A549 (cell line): ENCODE data around the gene CDH18. TPM values are rescaled to one million over a fixed set of nuclear protein-coding genes. Genes with fewer than 3 reads are reported as not detected.

Experiments used
- ATAC-seq, 2 experiments: fragments of 200-7000 bp in 1 of 2; fragments of >200 bp in 1 of 2; cut with Nextera tagmentation in 1 of 2; cut with Tn5 transposase in 1 of 2; 3 replicates each; pipeline versions ENCODE4 v1.8.0 to v1.9.1; 2018 to 2020; ENCODE audit warnings: mild to moderate bottlenecking in 1 of 2, moderate library complexity in 1 of 2
- CTCF ChIA-PET: fragments of 300-600 bp; sonication (Branson Sonifier 250); formaldehyde crosslinking; extraction: SDS; loops from one replicate; lab custom pipeline; 2021; ENCODE audit warnings: antibody characterized with exemption, inconsistent platforms; lab: Yijun Ruan, JAX
- POLR2A ChIA-PET: fragments of 350-600 bp; formaldehyde crosslinking; extraction: SDS; loops from one replicate; lab custom pipeline; 2021; ENCODE audit warnings: antibody characterized with exemption, inconsistent platforms; lab: Yijun Ruan, JAX
- DNase-seq, 2 experiments: peaks; one replicate each; pipeline versions ENCODE4 v3.0.0 to v3.0.0-alpha.2; 2011 to 2016; ENCODE audit warnings: low read depth in 1 of 2, low spot score in 1 of 2
- FAIRE-seq: peaks from 2 replicates; lab custom pipeline; 2011; peaks lifted over from hg19 to GRCh38; lab: Jason Lieb, UNC
- H3K27ac ChIP-seq, 2 experiments: fragments of >200 bp; sonication (Bioruptor Twin); formaldehyde crosslinking; 3 replicates each; pipeline ENCODE4 v1.5.1; 2016 to 2017
- H3K4me1 ChIP-seq: fragments of >200 bp; sonication (Bioruptor Twin); formaldehyde crosslinking; 3 replicates; pipeline ENCODE4 v1.6.1; 2016
- H3K4me2 ChIP-seq: fragments of >200 bp; sonication (Bioruptor Twin); formaldehyde crosslinking; 3 replicates; pipeline ENCODE4 v1.6.1; 2016
- H3K4me3 ChIP-seq: fragments of >200 bp; sonication (Bioruptor Twin); formaldehyde crosslinking; 3 replicates; pipeline ENCODE4 v1.5.1; 2016
- H3K9me3 ChIP-seq: fragments of >200 bp; sonication (Bioruptor Twin); formaldehyde crosslinking; 3 replicates; pipeline ENCODE4 v1.6.1; 2016
- CBX8 ChIP-seq: fragments of 200-600 bp; sonication (generic); IDR thresholded peaks from 2 replicates; pipeline ENCODE4 v1.6.1; 2016
- CHD4 ChIP-seq: fragments of 200-600 bp; sonication (generic); IDR thresholded peaks from 2 replicates; pipeline ENCODE4 v1.6.1; 2016; ENCODE audit warnings: antibody characterized with exemption, mild to moderate bottlenecking, borderline replicate concordance
- ELK1 ChIP-seq: fragments of 150-350 bp; IDR thresholded peaks from 2 replicates; pipeline ENCODE4 v1.6.1; 2014; ENCODE audit warnings: low read depth, mild to moderate bottlenecking, low read length
- ESRRA ChIP-seq: fragments of 150-350 bp; IDR thresholded peaks from 2 replicates; pipeline ENCODE4 v1.6.1; 2014; ENCODE audit warnings: mild to moderate bottlenecking, low read length, borderline replicate concordance
- FOSL2 ChIP-seq, 2 experiments: fragments of 450-650 bp in 1 of 2; fragments of >200 bp in 1 of 2; sonication (Bioruptor Twin) in 1 of 2; formaldehyde crosslinking; IDR thresholded peaks; 2 replicates each; pipeline versions ENCODE4 v1.5.0 to v1.6.1; 2016 to 2020; ENCODE audit warnings: mild to moderate bottlenecking in 1 of 2, moderate library complexity in 1 of 2
- FOXS1 ChIP-seq: fragments of 250-450 bp; sonication (Bioruptor Pico); IDR thresholded peaks from 2 replicates; pipeline ENCODE4 v1.5.0; 2020; ENCODE audit warnings: mild to moderate bottlenecking, moderate library complexity
- GATA3 ChIP-seq: IDR thresholded peaks from 2 replicates; pipeline ENCODE4 v1.6.1; 2012; ENCODE audit warnings: borderline replicate concordance
- HDAC2 ChIP-seq: fragments of 200-600 bp; sonication (generic); IDR thresholded peaks from 2 replicates; pipeline ENCODE4 v1.6.1; 2016
- JUN ChIP-seq, 2 experiments: fragments of >200 bp; sonication (Bioruptor Twin); formaldehyde crosslinking; IDR thresholded peaks; 2 replicates in 1 of 2; 3 replicates in 1 of 2; pipeline ENCODE4 v1.6.1; 2016 to 2017
- JUNB ChIP-seq: fragments of >200 bp; sonication (Bioruptor Twin); formaldehyde crosslinking; IDR thresholded peaks from 2 replicates; pipeline ENCODE4 v1.6.1; 2016
- KDM5A ChIP-seq: fragments of 200-600 bp; sonication (generic); IDR thresholded peaks from 2 replicates; pipeline ENCODE4 v1.6.1; 2016; ENCODE audit warnings: antibody characterized with exemption, mild to moderate bottlenecking
- MAFK ChIP-seq: fragments of 450-650 bp; IDR thresholded peaks from 2 replicates; pipeline ENCODE4 v1.6.1; 2014; ENCODE audit not compliant: partially characterized antibody
- PHF8 ChIP-seq: fragments of 200-600 bp; sonication (generic); IDR thresholded peaks from 2 replicates; pipeline ENCODE4 v1.6.1; 2016; ENCODE audit warnings: low read depth, mild to moderate bottlenecking, antibody characterized with exemption, moderate library complexity, borderline replicate concordance
- RFX5 ChIP-seq: fragments of 450-650 bp; IDR thresholded peaks from 2 replicates; pipeline ENCODE4 v1.7.1; 2014; ENCODE audit warnings: antibody characterized with exemption, mild to moderate bottlenecking, moderate library complexity
- WGBS: methylation state at CpG from one replicate; pipeline ENCODE4 v1.1.6; 2017; ENCODE audit errors: missing lambda C conversion rate; 5-methylcytosine and 5-hydroxymethylcytosine counted together
- polyA plus RNA-seq, 4 experiments: library from polyadenylated mRNA; depleted of rRNA in 3 of 4; stranded (reverse); fragments of >200 nt; fragmentation: RNase III in 1 of 4; extraction: RNeasy Plus Mini Kit Qiagen cat#74134 plus additional on column Dnase treatment in 1 of 4; gene quantifications; 2 replicates in 3 of 4; 3 replicates in 1 of 4; pipeline ENCODE4 v1.2.3, GENCODE V29; 2011 to 2017
- TF ChIP-seq, protein P1 (sequence below): fragments of 200-600 bp; sonication (generic); IDR thresholded peaks from 2 replicates; pipeline ENCODE4 v1.6.1; 2016; ENCODE audit warnings: antibody characterized with exemption, mild to moderate bottlenecking, moderate library complexity
- TF ChIP-seq, protein P2 (sequence below): IDR thresholded peaks from 2 replicates; pipeline ENCODE4 v1.6.1; 2012; ENCODE audit warnings: low read depth, borderline replicate concordance
- TF ChIP-seq, protein P3 (sequence below): fragments of 250-450 bp; sonication (Bioruptor Pico); IDR thresholded peaks from 2 replicates; pipeline ENCODE4 v1.5.0; 2020; ENCODE audit warnings: low read depth, mild to moderate bottlenecking, moderate library complexity
- TF ChIP-seq, protein P4 (sequence below): fragments of >200 bp; sonication (Bioruptor Twin); formaldehyde crosslinking; IDR thresholded peaks from 3 replicates; pipeline ENCODE4 v1.5.1; 2016
- TF ChIP-seq, protein P5 (sequence below): fragments of 450-650 bp; IDR thresholded peaks from 2 replicates; pipeline ENCODE4 v1.6.1; 2014; ENCODE audit warnings: antibody characterized with exemption

The CDH18 gene
- polyA plus RNA-seq, 2 of the 4 experiments (the other 2 are of a cell fraction): not detected

DNA sequence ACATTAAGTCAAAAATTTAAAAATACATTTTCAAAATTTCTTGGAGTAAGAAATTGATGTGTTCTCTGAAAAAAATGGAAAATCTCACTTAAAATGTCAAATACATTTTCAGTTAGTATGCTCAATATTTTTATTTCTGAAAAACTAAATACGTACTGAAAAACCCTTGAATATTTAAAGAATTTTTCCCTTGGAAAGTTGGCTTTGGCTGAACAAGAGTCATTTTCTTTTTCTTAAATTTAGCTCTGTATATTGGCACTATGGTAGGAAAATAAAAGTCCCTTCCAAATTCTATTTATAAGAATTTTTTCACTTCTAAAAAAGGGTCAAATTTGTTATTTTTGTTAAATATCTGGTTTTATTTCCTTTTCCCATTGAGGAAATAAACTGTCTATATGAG, 29.0 kb upstream of the CDH18 start:
- 46% methylated on average over 1 of the region's 1 CpG for WGBS
- CTCF ChIA-PET: no interaction called here
- Histone ChIP-seq H3K4me2 (no peak overlapping the region), H3K9me3 (no peaks in the 10 kb centered on the region), H3K4me1 (no peaks in the 10 kb centered on the region), H3K27ac (no peak overlapping the region)
- DNase-seq (no peak), ATAC-seq (no peak)
- POLR2A ChIA-PET: no interaction called here
- TF ChIP-seq, protein P1, sequence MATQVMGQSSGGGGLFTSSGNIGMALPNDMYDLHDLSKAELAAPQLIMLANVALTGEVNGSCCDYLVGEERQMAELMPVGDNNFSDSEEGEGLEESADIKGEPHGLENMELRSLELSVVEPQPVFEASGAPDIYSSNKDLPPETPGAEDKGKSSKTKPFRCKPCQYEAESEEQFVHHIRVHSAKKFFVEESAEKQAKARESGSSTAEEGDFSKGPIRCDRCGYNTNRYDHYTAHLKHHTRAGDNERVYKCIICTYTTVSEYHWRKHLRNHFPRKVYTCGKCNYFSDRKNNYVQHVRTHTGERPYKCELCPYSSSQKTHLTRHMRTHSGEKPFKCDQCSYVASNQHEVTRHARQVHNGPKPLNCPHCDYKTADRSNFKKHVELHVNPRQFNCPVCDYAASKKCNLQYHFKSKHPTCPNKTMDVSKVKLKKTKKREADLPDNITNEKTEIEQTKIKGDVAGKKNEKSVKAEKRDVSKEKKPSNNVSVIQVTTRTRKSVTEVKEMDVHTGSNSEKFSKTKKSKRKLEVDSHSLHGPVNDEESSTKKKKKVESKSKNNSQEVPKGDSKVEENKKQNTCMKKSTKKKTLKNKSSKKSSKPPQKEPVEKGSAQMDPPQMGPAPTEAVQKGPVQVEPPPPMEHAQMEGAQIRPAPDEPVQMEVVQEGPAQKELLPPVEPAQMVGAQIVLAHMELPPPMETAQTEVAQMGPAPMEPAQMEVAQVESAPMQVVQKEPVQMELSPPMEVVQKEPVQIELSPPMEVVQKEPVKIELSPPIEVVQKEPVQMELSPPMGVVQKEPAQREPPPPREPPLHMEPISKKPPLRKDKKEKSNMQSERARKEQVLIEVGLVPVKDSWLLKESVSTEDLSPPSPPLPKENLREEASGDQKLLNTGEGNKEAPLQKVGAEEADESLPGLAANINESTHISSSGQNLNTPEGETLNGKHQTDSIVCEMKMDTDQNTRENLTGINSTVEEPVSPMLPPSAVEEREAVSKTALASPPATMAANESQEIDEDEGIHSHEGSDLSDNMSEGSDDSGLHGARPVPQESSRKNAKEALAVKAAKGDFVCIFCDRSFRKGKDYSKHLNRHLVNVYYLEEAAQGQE: no peak
- TF ChIP-seq CBX8 (no peak), RFX5 (no peak), ESRRA (no peak), PHF8 (no peak), FOSL2 (IDR thresholded peaks at IDR 0.05) (no peak), FOSL2 (CRISPR knock-in tag; IDR thresholded peaks at IDR 0.05) (no peak), JUN (IDR thresholded peaks at IDR 0.05) (no peak), FOXS1 (CRISPR knock-in tag) (no peak), ELK1 (no peak), JUNB (no peak), KDM5A (no peak), MAFK (no peak), GATA3 (no peak), CHD4 (no peak), HDAC2 (no peak)
- TF ChIP-seq, protein P2, sequence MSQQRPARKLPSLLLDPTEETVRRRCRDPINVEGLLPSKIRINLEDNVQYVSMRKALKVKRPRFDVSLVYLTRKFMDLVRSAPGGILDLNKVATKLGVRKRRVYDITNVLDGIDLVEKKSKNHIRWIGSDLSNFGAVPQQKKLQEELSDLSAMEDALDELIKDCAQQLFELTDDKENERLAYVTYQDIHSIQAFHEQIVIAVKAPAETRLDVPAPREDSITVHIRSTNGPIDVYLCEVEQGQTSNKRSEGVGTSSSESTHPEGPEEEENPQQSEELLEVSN: no peak
- TF ChIP-seq, protein P3, sequence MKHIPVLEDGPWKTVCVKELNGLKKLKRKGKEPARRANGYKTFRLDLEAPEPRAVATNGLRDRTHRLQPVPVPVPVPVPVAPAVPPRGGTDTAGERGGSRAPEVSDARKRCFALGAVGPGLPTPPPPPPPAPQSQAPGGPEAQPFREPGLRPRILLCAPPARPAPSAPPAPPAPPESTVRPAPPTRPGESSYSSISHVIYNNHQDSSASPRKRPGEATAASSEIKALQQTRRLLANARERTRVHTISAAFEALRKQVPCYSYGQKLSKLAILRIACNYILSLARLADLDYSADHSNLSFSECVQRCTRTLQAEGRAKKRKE (CRISPR knock-in tag): no peak
- TF ChIP-seq, protein P4, sequence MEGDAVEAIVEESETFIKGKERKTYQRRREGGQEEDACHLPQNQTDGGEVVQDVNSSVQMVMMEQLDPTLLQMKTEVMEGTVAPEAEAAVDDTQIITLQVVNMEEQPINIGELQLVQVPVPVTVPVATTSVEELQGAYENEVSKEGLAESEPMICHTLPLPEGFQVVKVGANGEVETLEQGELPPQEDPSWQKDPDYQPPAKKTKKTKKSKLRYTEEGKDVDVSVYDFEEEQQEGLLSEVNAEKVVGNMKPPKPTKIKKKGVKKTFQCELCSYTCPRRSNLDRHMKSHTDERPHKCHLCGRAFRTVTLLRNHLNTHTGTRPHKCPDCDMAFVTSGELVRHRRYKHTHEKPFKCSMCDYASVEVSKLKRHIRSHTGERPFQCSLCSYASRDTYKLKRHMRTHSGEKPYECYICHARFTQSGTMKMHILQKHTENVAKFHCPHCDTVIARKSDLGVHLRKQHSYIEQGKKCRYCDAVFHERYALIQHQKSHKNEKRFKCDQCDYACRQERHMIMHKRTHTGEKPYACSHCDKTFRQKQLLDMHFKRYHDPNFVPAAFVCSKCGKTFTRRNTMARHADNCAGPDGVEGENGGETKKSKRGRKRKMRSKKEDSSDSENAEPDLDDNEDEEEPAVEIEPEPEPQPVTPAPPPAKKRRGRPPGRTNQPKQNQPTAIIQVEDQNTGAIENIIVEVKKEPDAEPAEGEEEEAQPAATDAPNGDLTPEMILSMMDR: no peak
- TF ChIP-seq, protein P5, sequence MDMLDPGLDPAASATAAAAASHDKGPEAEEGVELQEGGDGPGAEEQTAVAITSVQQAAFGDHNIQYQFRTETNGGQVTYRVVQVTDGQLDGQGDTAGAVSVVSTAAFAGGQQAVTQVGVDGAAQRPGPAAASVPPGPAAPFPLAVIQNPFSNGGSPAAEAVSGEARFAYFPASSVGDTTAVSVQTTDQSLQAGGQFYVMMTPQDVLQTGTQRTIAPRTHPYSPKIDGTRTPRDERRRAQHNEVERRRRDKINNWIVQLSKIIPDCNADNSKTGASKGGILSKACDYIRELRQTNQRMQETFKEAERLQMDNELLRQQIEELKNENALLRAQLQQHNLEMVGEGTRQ: no peak
- TF ChIP-seq, all 56 proteins: peak for 0
- FAIRE-seq: no peak
- no peak overlapping the region for H3K4me3 ChIP-seq
